OCI-LY7 (cell line): ENCODE measurements around the gene ST7L. TPM values are rescaled to one million over a fixed set of nuclear protein-coding genes. Genes with fewer than 3 reads are reported as not detected.

Experiments
- BruUV-seq: library from RNA; stranded (reverse); fragments of 400-500 nt; replicated peaks from 2 replicates; lab custom pipeline; 2021; lab: Mats Ljungman, UMichigan
- CTCF ChIA-PET: fragments of 300-600 bp; sonication (Branson Sonifier 250); formaldehyde crosslinking; loops from one replicate; lab custom pipeline; 2022; ENCODE audit warnings: antibody characterized with exemption; ENCODE audit not compliant: unreplicated experiment; lab: Charles Lee
- POLR2A ChIA-PET: fragments of 300-600 bp; sonication (Branson Sonifier 250); formaldehyde crosslinking; loops from one replicate; lab custom pipeline; 2022; ENCODE audit warnings: antibody characterized with exemption; lab: Charles Lee
- DNase-seq: peaks from one replicate; pipeline ENCODE4 v3.0.0-alpha.2; 2015; ENCODE audit warnings: low spot score
- H2AFZ ChIP-seq: fragments of 200-600 bp; sonication (generic), shearing (Covaris generic); 2 replicates; pipeline ENCODE4 v1.6.1; 2014; ENCODE audit warnings: mild to moderate bottlenecking, antibody characterized with exemption, low read length, moderate library complexity
- H3K27ac ChIP-seq: fragments of 200-600 bp; sonication (generic); 2 replicates; pipeline ENCODE4 v1.5.1; 2014; ENCODE audit warnings: mixed run types, low read depth, mild to moderate bottlenecking, moderate library complexity, low read length, inconsistent platforms; ENCODE audit not compliant: poor library complexity, severe bottlenecking
- H3K36me3 ChIP-seq: fragments of 200-600 bp; sonication (generic); 2 replicates; pipeline ENCODE4 v1.6.1; 2014; ENCODE audit warnings: mild to moderate bottlenecking, antibody characterized with exemption, low read length, moderate library complexity, mixed read lengths; ENCODE audit not compliant: insufficient read depth
- H3K4me1 ChIP-seq: fragments of 200-600 bp; sonication (generic); 2 replicates; pipeline ENCODE4 v1.5.1; 2014; ENCODE audit warnings: mild to moderate bottlenecking, low read length; ENCODE audit not compliant: insufficient read depth, poor library complexity, severe bottlenecking
- H3K4me2 ChIP-seq: fragments of 200-600 bp; sonication (generic); 2 replicates; pipeline ENCODE4 v1.6.1; 2014; ENCODE audit warnings: mild to moderate bottlenecking, low read length
- H3K4me3 ChIP-seq: fragments of 200-600 bp; sonication (generic); 2 replicates; pipeline ENCODE4 v1.5.1; 2014; ENCODE audit warnings: mild to moderate bottlenecking, low read depth, low read length; ENCODE audit not compliant: poor library complexity, severe bottlenecking
- H3K79me2 ChIP-seq: fragments of 200-600 bp; sonication (generic); 2 replicates; pipeline ENCODE4 v1.6.1; 2016; ENCODE audit warnings: low read depth, mild to moderate bottlenecking, low read length, moderate library complexity, mixed read lengths; ENCODE audit not compliant: insufficient read depth
- H3K9me2 ChIP-seq: fragments of 200-600 bp; sonication (generic); 2 replicates; pipeline ENCODE4 v1.6.1; 2016; ENCODE audit warnings: mild to moderate bottlenecking, low read length, mixed read lengths; ENCODE audit not compliant: insufficient read depth
- H3K9me3 ChIP-seq: fragments of 200-600 bp; sonication (generic); 2 replicates; pipeline ENCODE4 v1.6.1; 2014; ENCODE audit warnings: mild to moderate bottlenecking, mixed run types, low read length, mixed read lengths
- H4K20me1 ChIP-seq: fragments of 200-600 bp; sonication (generic); 2 replicates; pipeline ENCODE4 v1.6.1; 2014; ENCODE audit warnings: mild to moderate bottlenecking, antibody characterized with exemption, low read length, moderate library complexity, mixed read lengths; ENCODE audit not compliant: insufficient read depth
- CTCF ChIP-seq: fragments of 200-600 bp; sonication (generic); conservative IDR thresholded peaks from 2 replicates; pipeline ENCODE4 v1.5.1; 2014; ENCODE audit warnings: mild to moderate bottlenecking, antibody characterized with exemption, low read length, moderate library complexity, mixed read lengths
- EZH2phosphoT487 ChIP-seq: fragments of 200-600 bp; sonication (generic); IDR thresholded peaks from 2 replicates; pipeline ENCODE4 v1.6.1; 2018; ENCODE audit warnings: low read depth, borderline replicate concordance, mild to moderate bottlenecking, mixed run types, antibody characterized with exemption, low read length, moderate library complexity, mixed read lengths
- intact Hi-C: fragments of 100-400 bp; cut with micrococcal nuclease; formaldehyde crosslinking; loops from one replicate; pipeline ENCODE4 v1.10.0; 2022; ENCODE audit not compliant: unreplicated experiment
- total RNA-seq, 2 experiments: library from RNA; depleted of rRNA in 1 of 2; stranded (reverse); fragments of >200 nt in 1 of 2; shearing (Covaris generic) in 1 of 2; gene quantifications; 2 replicates each; pipeline ENCODE4 v1.2.3, GENCODE V29; 2014 to 2022

ST7L gene
- total RNA-seq, 2 experiments from 2014 or later = 20.2 to 22.8 TPM

GRCh38 chr1:112576240-112576639 lies 42.7 kb downstream of the ST7L start:
- no peak overlapping the region for H3K27ac ChIP-seq
- intact Hi-C loops = no loop called here
- no peaks in the 10 kb centered on the region for H3K9me3 ChIP-seq
- H3K36me3 ChIP-seq = peaks cover 9% of the 10 kb centered on the region; the same call in 1 of the 2 replicates
- H3K4me2 ChIP-seq = no peak overlapping the region
- no peak overlapping the region for H2AFZ ChIP-seq
- ChIA-PET POLR2A (interaction anchor here (0.6 to 0.7 kb wide), 2 partner anchors 41 to 327 kb away, joined by 3 to 7 read pairs; no protein-coding TSS in a partner anchor), CTCF (no interaction called here)
- no TSS peak for BruUV-seq
- H3K4me1 ChIP-seq = no peaks in the 10 kb centered on the region
- no peak for TF ChIP-seq EZH2phosphoT487
- no peak for TF ChIP-seq CTCF
- no peaks in the 10 kb centered on the region for H4K20me1 ChIP-seq
- DNase-seq = no peak
- H3K9me2 ChIP-seq = no peaks in the 10 kb centered on the region
- H3K4me3 ChIP-seq = no peak overlapping the region
- no peaks in the 10 kb centered on the region for H3K79me2 ChIP-seq

- CTCF ChIA-PET = no interaction called here
- BruUV-seq = no TSS peak
Observed at GRCh38 chr1:112575154-112575804, 43.7 kb downstream of the ST7L start.

More at GRCh38 chr1:112575154-112575804, 43.7 kb downstream of the ST7L start:
- Histone ChIP-seq H3K79me2 (no peaks in the 10 kb centered on the region), H4K20me1 (no peaks in the 10 kb centered on the region), H3K4me2 (no peak overlapping the region), H3K9me2 (no peaks in the 10 kb centered on the region), H3K27ac (no peak overlapping the region), H3K4me3 (no peak overlapping the region), H3K9me3 (no peaks in the 10 kb centered on the region), H2AFZ (no peak overlapping the region), H3K4me1 (no peaks in the 10 kb centered on the region), H3K36me3 (peaks cover 9% of the 10 kb centered on the region; the same call in 1 of the 2 replicates)
- no peak for DNase-seq
- intact Hi-C loops = no loop called here
- no peak for TF ChIP-seq EZH2phosphoT487
- TF ChIP-seq CTCF = no peak
- POLR2A ChIA-PET = interaction anchor here (0.6 kb wide), 1 partner anchor 139 kb away, joined by 3 read pairs; no protein-coding TSS in a partner anchor
